ENCODE results near the gene ABHD14A.

Gene ABHD14A

DNA sequence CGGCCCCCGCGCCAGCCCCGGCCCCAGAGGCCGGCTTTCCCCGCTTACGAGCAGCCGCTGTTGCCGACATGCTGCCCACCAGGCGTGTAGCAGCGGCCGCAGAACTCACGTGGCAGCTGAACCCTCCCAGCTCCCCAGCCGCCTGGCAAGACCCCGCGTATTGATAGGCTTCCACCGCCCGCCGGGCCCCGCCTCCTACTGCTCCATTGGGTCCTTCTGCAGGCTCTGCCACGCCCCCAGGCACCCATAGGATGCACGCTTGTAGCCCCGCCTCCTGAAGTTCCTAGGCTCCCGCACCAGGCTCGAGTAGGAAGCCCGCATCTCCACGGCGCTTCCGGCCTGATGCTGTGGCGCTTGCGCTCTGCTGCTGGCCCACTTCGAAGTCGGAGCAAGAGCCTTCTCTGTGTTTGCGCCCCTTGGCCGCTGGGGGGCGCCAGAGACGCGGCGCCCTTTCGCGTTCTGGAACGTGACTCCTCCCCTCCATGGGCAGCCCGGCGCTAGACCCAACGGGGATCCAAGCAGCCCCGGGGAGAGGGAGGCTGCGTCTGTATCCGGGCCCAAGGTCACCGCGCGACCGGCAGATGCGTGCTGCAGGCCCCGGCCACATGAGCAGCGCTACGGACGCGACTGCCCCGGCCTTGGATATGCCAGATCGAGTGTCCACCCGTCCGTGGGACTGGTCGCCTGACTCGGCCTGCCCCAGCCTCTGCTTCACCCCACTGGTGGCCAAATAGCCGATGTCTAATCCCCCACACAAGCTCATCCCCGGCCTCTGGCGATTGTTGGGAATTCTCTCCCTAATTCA, 32.9 kb upstream of the ABHD14A start, which contains the start of the genes PARP3 and RRP9:
PARP3 (plus strand) TSS at position 566 of the 805 bp plus-strand sequence. CDS start 993 bp downstream, outside the sequence.
RRP9 (minus strand) TSS at position 107 of the 805 bp plus-strand sequence; CDS start at position 70, 37 bp downstream.
- peak; percentile 98 for DNase-seq

DNA sequence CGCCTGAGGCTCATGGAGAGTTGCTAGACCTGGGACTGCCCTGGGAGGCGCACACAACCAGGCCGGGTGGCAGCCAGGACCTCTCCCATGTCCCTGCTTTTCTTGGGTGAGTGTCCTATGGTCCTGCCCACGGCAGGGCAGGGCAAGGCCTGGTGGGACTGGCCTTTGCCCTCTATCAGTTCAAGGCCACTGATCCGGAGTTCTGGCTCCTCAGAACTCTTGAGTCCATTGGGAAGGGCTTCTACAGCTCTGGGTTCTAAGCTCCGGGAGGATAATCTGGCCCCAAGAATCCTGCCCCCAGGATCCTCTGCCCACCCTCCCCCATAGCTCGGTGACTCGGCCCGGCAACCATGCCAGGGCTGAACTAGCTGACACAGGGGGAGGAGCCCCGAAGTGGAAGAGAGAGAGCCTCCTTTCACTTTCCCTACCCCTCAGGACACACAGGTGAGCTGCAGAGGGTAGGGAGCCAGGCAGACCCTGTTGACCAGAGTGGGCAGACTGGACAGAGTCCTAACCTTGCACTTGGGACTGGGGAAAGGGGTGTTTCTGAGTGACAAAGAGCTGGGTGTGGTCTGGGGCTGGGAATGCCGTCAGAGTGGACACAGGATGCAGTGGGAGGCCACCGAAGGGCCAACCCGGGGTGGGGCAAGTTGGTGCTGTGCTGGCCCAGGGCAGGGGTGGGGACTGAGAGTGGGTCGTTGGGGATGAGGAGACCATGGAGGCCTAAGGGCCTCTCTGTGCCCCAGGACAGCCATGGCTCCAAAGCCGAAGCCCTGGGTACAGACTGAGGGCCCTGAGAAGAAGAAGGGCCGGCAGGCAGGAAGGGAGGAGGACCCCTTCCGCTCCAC, 32.0 kb upstream of the ABHD14A start:
- no peak for DNase-seq

DNA sequence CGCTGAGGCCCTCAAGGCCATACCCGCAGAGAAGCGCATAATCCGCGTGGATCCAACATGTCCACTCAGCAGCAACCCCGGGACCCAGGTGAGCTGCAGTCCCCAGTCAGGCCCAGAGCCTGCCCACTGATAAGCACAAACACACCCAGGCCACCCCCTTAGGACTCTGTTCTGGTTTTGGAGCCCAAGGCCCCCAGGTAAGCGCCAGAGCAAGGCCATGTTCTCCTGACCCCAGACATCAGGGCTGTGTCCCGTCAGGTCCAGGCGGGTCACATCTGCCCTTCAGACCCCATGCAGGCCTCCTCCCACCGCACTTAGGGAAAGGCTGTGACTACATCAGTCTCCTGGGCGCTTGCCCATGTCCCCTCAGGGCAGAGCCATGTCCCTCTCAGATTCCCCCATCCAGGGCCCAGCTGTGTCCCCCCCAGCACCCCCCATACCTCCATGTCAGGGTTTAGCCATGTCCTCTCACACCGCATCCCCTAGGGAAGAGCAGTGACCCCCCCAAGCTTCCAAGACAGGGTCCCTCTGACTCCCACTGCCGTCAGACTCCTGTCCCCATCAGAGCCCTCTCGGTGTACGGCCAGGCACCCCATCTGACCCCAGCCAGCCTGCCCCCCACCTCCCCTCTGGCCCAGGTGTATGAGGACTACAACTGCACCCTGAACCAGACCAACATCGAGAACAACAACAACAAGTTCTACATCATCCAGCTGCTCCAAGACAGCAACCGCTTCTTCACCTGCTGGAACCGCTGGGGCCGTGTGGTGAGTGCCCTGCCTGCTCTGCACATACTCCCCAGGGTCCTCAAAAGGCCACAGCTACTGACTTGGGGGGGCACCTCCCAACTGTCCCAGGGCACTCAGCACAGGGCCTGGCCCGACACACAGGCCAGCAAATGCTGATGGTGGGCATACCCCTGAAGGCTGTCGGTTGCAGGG, 31.1 kb upstream of the ABHD14A start:
- DNase-seq = no peak

DNA sequence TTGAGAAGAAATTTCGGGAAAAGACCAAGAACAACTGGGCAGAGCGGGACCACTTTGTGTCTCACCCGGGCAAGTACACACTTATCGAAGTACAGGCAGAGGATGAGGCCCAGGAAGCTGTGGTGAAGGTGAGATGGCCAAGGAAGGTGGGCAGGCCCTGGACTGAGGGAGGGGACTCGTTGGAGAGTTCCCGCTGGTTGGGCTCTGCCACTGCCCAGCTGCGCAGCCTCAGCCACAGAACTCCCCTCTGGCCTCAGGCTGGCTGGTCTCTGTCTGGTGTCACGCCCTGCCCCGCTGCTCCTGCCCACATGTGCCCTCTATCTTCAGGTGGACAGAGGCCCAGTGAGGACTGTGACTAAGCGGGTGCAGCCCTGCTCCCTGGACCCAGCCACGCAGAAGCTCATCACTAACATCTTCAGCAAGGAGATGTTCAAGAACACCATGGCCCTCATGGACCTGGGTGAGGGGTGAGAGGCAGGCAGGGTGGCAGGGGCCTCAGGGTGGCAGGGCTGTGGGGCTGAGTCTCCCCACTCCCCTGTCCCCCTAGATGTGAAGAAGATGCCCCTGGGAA, 30.3 kb upstream of the ABHD14A start:
- no peak for DNase-seq

DNA sequence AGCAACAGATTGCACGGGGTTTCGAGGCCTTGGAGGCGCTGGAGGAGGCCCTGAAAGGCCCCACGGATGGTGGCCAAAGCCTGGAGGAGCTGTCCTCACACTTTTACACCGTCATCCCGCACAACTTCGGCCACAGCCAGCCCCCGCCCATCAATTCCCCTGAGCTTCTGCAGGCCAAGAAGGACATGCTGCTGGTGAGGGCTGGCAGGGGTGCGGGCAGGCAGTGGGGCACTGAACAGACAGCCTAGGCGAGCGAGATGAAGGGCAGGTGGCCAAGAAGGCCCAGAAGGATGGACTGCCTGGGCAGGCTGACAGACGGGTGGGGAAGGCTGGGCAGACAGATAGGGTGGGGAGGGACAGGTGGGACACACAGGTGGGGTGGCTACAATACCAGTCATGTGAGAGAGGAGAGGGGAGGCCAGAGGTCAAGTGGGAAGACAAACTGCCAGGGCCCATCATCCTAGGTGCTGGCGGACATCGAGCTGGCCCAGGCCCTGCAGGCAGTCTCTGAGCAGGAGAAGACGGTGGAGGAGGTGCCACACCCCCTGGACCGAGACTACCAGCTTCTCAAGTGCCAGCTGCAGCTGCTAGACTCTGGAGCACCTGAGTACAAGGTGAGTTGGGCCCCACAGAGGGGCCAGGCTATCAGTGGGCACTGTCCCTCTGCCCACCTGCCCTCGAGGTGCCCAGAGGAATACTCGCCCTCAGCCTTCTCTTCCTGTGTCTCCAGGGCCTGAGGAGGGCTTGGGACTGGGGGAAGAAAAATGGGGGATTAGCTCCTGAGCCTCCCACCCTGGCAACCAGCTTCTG, 29.6 kb upstream of the ABHD14A start:
- no peak for DNase-seq

DNA sequence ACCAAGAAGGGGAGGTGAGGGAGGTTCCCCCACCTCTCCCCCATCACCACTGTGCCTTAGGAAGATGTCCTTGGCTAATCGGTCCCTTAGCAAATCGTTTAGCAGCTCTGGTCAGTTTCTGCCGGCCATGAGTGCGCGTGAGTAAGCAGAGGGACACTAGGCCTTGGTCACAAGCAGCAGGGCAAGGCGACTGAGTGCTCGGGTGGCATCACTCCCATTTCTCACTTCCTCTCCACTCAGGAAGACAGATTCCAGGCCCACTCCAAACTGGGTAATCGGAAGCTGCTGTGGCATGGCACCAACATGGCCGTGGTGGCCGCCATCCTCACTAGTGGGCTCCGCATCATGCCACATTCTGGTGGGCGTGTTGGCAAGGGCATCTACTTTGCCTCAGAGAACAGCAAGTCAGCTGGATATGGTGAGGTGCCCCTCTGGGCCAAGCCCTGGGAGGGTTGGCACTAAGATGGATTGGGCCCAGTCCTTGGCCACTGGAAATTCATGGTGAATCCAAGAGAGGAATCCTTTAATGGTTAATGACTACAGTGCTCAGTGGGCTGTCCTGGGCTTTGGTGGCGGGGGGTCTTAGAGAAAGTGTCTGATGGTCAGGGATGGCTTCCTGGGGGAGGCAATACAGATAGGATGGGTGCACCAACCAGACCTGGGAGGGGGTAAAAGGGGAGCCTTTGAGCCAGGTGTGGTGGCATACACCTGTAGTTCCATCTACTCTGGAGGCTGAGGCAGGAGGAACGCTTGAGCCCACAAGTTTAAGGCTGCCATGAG, 28.7 kb upstream of the ABHD14A start:
- DNase-seq = no peak

DNA sequence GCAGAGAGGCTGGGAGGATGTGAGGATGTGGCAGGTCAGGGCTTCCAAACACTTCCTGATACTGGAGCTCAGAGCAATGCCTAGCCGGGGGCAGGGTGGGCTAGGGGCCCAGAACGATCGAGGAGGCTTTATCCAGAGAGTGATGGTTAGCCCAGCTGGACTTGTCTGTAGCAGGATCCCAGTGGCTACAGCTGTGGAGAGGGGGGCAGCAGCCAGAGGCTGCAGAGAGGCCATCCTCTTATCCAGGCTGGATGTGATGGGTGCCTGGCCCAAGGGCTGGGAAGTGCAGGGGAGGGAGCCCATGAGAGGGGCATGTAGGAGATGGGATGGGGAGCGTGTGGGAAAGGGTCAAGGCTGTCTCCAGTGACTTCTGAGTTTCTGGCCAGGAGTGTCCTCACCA, 28.1 kb upstream of the ABHD14A start:
- no peak for DNase-seq

DNA sequence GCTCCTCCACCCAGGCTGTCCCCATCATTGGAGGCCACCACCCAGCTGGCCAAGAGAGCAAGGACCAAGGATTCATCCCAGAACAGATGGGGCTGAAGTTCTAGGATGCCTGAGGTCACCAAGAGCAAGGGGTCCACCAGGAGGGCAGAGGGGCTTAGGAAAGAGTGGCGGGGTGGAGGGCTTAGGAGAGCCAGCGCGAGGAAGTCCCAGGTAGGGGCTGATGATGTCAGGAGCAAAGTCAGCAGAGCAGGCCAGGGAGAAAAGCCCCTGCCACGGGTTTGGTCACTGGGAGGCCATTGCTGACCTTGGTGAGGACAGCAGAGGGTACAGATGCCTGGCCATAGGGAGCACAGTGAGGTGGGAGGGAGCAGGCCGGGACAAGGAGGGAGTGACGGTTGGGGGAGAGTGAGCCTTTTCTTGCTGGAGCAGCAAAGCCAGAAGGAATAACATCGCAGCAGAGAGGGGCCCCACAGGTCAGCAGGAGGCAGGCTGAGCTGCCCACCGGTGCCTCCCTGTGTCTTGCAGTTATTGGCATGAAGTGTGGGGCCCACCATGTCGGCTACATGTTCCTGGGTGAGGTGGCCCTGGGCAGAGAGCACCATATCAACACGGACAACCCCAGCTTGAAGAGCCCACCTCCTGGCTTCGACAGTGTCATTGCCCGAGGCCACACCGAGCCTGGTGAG, 27.5 kb upstream of the ABHD14A start:
- DNase-seq = no peak

DNA sequence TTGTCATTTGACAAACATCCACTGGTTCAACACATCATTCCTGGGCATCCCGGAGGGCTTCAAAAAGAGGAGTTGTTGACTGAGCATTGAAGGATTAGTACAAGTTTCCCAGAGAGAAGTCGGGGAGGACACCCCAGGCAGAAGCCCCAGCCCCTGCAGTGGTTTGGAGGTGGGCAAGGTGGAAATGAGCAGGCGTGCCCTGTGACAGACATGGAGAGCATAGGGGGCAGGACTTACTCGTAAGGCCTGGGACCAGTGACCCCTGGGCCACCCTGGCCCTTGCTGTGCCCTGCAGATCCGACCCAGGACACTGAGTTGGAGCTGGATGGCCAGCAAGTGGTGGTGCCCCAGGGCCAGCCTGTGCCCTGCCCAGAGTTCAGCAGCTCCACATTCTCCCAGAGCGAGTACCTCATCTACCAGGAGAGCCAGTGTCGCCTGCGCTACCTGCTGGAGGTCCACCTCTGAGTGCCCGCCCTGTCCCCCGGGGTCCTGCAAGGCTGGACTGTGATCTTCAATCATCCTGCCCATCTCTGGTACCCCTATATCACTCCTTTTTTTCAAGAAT, 26.8 kb upstream of the ABHD14A start:
- DNase-seq = no peak

DNA sequence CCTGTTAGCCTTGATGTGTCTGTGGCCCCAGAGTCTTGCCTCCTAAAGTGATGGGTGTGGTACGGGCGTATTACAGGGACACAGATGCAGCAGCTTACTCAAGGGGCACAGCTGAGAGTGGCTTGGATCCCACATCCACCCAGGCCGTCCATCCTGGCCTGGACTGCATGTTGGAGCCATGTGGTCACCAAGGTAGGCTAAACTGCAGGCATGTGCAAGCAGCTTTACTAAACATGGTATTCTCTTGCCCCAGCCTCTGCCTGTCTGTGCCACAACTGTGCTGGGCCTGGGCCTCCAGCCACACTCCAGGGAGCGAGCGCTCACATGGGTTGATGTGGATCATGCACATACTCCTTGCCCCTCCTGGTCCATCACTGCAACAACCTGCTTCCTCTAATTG, 25.7 kb upstream of the ABHD14A start:
- DNase-seq = no peak

DNA sequence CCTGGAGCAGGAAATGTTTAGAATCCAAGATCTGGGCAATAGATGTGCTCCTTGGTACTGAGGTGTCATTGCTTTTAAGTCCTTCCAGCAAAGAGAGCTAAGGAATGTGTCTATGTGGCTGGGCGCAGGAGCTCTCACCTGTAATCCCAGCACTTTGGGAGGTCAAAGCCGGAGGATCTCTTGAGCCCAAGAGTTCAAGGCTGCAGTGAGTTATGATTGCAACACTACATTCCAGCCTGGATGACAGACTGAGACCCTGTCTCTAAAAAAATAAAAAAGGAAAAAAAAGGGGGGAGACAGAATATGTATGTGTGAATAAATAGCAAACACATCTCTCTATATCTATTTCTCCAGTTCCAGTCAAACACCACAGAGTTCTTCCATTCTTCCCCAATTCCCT, 24.0 kb upstream of the ABHD14A start:
- no peak for DNase-seq

DNA sequence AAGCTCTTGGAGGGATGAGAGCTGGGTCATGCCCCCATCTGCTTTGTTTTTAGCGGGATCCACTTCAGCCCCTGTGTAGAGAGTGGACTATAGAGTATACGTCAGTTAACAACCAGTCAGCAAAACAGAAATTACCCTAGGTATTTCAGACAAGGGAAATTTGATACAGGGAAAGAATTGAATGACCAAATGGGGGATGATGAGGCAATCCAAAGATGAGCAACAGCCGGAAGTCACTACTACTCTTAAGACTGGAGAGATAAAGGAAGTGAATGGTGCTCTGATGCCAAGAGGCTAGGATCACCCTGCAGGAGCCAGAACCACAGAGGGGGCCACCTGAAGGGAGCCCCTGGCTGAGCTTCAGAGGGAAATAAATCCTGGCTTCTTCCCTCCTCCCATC, 21.4 kb upstream of the ABHD14A start:
- no peak for DNase-seq

DNA sequence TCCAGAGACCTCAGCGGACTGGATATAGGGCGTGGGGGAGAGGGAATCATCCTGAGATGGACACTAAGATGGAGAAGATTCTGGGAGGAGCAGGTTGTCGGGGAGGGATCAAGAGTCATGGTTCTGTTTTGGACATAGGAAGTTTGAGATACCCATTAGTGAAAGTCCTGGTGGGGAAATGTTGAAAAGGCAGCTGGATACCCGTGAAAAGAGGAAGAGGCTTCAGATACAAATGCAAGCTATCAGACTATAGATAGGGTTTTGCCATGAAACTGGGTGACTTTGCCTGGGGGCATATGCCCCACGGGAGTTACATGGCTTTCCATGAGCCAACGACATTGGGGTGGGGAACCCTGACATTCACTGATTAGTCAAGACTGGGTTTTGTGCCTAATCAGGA, 20.8 kb upstream of the ABHD14A start:
- no peak for DNase-seq

DNA sequence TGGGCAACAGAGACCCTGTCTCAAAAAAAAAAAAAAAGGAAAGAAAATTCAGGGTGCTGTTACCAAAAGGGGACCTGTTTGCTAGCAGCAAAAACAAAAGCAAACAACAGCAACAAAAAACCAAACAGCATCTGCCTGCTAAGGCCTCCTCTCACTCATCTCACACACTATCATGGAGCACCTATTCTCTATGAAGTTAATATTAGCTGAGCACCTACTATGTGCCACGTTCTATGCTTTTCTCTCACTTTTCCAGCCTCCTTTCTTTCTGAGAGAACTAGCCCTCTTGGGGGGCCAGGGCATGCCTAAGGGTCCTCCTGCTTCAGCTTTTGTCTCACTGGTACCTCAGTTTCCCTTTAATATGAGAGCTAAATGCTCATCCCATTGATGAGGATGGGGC, 20.2 kb upstream of the ABHD14A start:
- no peak for DNase-seq

DNA sequence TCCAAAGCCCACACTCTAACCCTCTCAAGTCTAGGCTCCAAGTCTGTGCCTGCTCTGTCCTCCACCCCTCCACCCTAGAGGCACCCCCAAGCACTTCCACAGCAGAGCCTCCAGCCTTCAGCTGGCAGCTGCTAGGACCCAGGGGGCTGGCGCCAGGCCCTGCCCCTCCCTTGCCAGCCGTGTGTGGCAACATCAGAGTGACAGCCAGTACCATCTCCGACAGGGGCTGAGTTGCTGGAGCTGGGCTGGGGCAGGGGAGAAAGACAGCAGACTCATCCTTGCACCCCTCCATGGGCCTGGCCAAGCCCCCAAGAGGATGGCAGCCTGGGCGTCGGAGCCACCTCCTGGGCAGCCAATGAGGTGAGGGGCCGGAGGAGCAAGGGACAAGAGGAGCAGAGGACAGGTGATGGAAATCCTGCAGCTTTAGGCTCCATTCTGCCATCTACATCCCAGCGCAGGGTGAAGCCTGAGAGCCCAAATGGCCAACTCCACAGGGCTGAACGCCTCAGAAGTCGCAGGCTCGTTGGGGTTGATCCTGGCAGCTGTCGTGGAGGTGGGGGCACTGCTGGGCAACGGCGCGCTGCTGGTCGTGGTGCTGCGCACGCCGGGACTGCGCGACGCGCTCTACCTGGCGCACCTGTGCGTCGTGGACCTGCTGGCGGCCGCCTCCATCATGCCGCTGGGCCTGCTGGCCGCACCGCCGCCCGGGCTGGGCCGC, 19.5 kb upstream of the ABHD14A start, which contains the start of gene GPR62:
GPR62 (plus strand) TSS at position 207 of the 718 bp plus-strand sequence; CDS start at position 479, 272 bp downstream.
- DNase-seq = no peak

DNA sequence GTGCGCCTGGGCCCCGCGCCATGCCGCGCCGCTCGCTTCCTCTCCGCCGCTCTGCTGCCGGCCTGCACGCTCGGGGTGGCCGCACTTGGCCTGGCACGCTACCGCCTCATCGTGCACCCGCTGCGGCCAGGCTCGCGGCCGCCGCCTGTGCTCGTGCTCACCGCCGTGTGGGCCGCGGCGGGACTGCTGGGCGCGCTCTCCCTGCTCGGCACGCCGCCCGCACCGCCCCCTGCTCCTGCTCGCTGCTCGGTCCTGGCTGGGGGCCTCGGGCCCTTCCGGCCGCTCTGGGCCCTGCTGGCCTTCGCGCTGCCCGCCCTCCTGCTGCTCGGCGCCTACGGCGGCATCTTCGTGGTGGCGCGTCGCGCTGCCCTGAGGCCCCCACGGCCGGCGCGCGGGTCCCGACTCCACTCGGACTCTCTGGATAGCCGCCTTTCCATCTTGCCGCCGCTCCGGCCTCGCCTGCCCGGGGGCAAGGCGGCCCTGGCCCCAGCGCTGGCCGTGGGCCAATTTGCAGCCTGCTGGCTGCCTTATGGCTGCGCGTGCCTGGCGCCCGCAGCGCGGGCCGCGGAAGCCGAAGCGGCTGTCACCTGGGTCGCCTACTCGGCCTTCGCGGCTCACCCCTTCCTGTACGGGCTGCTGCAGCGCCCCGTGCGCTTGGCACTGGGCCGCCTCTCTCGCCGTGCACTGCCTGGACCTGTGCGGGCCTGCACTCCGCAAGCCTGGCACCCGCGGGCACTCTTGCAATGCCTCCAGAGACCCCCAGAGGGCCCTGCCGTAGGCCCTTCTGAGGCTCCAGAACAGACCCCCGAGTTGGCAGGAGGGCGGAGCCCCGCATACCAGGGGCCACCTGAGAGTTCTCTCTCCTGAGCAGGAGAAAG, 18.7 kb upstream of the ABHD14A start:
- DNase-seq = no peak

DNA sequence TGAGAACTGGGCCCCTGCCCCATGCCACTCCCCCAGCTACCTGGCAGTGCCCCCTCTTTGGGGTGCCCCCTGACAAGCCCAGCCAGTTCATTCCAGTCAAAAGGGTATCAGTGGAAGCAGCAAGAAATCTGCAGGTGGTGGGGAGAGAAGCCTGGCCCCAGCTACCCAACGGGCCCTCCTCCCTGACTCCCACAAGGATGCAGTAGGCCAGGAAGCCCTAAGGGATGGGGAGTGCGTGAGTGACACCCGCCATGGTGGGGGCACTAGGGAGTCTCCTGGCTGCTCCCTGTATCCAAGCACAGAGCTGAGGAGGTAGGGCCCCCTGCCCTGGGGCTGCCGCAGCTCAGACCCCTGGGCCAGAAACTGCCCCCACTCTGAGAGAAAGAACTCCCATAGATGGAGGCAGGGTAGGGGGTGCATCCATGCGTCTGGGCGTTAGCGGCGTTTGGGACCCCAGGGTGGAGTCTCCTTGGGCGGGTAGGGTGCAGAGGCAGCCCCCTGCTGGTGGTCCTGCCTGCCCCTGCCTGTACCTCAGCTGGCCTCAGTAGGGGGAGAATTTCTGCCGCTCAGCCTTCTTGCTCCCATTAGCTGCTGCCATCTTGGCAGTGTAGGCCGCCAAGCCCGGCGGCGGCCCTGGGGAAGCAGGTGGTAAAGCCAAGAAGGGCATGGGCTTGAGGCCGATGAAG, 17.2 kb upstream of the ABHD14A start:
- no peak for DNase-seq
